Endometrial microvascular endothelial cells (primary cell): ENCODE measurements around the gene SNX33. TPM values are rescaled to one million over a fixed set of nuclear protein-coding genes. Genes with fewer than 3 reads are reported as not detected.

Source experiments
- in situ Hi-C: cut with HindIII; loops from 2 replicates; pipeline ENCODE4 v1.10.0; 2017; ENCODE audit warnings: low sequenced_read_pairs, low pct_unique_long_range_greater_than_20kb; ENCODE audit errors: inconsistent ontology term
- total RNA-seq: library from RNA; depleted of rRNA; stranded (reverse); fragments of >200 nt; gene quantifications from one replicate; pipeline ENCODE4 v1.2.3, GENCODE V29; 2015; ENCODE audit errors: inconsistent ontology term

Gene SNX33
- total RNA-seq, 1 donor from 2014 or later: 4.7 TPM

DNA sequence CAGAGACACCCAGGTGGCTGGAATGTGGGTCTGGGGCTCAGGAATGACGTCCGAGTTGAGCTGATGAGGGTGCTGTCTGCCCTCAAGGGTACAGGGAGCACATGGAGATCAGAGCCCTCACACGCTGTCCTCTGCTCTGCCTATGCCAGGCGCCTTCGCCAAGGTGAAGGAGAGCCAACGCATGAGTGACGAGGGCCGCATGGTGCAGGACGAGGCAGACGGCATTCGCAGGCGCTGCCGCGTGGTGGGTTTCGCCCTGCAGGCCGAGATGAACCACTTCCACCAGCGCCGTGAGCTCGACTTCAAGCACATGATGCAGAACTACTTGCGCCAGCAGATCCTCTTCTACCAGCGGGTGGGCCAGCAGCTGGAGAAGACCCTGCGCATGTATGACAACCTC is 9.1 kb downstream of the SNX33 start:
- in situ Hi-C loops: no loop called here

DNA sequence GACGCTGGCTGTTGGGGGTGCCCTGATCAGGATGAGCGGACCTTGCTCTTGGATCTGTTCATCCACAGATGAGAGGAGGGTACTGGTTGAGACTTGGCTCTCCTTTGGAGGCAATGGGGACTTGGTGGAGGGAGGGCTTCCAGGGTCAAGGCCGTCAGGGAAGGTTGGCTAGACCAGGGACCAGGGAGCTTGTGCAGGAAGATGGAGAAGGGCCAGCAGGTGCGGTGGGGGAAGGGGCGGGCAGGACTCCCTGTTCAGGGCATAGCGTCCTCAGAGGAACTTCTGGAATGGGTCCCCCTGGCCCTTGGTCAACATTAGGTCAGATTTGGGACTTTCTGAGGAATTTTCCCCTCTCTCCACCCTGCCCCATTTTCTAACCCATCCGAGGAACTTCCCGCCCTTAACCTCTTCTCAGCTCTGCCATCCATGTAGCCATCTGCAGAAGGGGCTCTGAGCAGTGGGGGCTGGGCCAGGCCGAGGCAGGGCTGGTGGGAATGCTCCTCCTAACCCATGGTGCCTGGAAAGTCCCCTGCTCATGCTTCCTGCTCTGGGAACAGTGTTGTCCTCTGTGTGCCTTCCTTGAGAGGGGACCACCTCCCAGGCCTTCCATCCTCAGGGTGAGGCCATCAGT is 11.5 kb downstream of the SNX33 start:
- in situ Hi-C loops: no loop called here

DNA sequence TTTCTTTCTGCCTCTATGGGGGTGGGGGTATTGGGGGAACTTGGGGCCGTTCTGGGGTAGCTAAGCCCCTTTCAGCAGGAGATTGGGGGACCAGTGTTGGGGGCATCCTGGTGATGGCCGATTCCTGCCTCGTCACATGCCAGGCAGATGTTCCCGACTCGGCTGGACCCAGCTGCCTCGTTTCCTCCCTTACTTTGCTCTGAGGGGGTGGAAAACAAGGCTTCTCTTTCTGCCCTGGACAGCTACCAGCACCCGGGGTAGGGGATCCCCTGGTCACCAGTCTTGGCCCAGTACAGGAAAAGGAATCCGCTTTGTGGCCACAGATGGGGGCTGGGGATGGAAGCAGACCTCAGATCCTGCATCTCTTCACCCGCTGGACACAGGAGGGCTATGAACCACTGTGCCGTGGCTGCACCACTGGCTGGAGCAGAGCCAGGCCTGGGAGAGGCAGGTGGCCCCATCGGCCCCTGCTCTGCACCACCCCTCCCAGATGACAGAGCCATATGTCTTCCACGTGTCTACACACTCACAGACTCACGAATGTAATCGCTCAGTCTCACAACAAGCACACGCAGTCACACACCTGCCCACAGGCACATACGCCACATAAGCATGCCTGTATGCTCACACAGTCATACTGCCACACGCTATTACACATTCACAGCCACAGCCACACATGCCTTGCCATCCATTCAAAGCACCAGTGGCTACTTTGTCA is 12.4 kb downstream of the SNX33 start:
- in situ Hi-C loops: no loop called here

DNA sequence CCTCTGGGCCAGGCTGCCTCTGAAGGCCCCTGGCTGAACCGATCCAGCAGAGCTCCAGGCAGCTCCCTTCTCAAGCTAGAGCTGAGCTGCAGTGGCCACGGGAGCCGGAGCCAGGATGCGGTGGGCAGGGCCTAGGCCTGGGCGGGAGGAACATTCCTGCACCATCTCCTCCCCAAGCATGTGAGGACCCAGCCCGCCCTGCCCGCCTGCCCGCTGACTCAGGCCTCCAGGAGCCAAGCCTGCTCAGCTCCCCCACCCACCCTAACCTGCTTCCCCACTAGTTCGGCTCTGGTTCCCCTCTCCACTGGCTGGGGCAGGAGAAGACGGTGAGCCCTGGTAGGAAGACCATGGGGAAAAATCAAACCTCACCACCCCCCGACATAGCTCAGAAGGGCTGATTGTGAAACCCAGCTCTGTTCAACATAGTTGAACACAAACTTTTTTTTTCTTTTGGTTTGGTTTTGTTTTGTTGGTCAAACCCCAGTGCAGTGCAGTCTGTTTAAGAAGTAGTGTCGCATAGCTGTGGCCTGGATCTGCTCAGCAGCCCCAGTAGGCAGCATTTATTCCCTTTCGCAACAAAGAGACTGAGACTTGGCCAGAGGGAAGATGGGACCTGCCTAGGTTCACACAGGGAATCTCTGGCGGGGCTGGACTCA is 13.5 kb downstream of the SNX33 start:
- in situ Hi-C loops: no loop called here

DNA sequence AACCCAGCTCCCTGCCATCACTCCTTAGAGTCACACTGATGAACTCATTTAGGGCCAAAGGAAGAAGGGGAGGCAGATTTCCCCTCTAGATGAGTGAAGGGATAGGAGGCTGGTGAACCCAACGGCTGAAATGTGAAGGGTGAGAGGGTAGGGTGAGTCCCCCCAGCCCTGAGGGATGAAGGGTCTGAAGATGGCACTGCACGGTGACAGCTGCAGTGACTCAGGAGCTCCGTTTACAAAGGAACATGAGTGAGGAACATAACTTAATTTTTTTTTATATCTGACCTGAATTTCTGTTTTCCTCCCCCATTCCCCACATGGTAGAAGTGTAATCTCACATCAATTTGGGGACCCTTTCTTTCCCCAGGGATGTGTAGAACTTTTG is 14.0 kb downstream of the SNX33 start:
- in situ Hi-C loops: no loop called here

DNA sequence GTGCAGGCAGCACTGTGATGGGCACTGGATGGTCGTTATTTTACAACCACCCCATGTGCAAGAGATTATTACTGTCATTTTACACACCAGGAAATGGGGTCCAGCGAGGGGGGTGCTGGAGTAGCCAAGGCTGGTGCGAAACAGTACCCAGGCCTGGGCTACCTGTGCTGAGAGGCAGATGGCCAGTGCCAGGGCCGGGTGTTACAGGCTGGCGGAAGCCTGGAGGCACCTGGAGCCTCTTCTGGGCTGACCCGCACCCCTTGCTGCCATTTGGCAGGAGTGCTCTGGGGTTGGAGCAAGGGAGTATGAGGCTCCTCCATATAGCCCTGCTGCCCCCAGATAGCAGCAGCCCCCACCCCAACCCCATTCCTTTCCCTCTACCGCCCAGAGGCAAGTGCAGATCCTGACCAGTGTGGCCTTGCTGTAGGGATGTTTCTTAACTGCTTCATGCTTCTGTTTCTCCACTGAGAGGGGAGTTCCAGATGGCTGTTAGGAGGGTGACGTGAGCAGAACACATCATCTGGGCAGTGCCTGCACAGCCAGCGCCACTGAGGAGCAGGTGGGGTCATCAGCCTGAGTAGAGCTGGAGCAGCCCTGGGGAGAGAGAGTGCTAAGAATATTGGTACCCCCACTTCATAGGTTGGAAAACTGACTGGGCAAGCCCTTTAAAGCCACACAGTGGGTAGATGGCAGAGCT is 15.3 kb downstream of the SNX33 start:
- in situ Hi-C loops: no loop called here

DNA sequence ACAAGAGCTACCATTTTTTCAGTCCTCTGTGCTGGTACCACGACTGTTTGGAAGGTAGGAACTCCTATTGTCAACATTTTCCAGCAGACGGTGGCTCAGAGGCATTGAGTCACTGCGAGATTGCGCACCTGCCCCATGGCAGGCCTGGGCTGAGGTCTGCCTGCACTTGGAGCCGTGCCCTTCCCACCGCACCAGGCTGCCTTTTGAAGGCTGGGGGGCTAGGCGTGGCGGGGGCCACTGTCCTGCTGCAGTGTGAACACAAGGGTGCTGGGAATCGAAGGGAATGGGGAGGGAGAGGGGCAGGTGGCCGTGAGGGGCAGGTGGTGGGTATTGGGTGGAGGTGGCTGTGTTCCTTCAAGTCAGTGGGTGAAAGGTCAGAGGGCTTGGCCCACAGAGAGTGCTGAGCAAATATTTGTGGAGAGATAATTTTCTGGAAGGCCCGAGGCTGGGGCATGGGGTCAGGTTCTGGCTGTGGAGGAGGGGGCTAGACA is 16.3 kb downstream of the SNX33 start:
- in situ Hi-C loops: no loop called here

DNA sequence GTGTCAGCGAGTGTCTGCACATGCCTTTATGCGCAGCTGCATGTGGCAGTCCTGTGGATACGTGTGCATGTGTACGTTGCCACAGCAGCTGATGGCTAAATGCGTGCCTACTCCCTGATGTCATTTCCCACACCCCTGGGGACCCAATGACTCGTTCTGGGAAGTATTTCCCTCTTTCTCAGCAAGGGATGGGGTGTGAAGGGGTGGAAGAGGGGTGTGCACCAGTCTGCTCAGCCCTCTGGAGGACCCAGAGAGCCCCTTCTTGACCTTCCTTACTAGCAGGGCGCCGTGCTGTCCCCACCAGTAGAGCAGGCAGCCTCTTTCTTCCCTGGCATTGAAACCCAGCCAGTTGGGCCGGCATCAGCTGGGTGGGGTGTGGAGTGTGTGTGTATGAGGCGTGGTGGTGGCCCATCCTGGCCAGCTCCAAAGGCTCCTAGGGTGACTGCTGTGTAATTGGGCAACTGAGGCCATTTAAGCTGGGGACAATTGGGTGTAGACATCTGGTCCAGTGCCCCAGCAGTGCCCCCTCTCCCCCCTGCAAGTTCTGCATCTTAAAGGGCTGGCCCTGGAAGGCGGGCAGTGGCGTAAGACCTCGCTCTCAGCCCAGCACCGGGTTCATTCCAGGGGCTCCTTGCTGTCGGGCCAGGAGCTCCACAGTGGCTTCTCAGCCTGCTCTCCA is 19.2 kb downstream of the SNX33 start:
- in situ Hi-C loops: no loop called here

DNA sequence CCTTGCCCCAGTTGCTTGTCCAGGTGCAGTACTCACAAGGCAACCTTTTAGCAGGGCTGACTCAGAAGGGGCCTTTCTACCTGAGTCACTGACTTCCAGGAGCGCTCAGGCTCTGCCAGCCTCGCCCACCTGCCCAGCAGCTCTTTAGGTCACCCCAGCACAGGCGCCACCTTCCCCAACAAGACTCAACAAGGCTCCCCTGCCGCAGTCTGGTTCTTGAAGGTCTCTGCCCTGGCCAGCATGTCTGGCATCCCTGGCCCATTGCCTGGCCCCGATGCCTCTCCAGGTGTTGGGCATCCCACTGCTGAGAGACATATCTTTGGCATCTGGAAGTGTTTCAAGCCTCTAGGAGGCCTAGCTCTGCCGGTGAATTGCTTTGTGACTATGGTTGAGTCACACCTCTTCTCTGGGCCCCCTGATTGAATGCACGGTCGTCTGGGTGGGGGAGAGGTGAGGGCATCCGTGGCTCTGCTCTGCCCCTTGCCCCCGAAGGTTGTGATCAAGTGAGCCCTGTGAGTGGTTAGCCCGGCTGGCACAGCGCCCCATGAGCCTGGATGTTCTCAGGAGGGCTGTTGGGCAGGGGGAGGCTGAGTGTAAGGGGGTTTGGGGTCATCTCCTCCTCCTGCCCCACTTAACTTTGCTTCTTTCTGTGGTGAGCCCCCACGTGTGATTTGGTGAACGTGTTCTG is 21.6 kb downstream of the SNX33 start:
- in situ Hi-C loops: no loop called here

DNA sequence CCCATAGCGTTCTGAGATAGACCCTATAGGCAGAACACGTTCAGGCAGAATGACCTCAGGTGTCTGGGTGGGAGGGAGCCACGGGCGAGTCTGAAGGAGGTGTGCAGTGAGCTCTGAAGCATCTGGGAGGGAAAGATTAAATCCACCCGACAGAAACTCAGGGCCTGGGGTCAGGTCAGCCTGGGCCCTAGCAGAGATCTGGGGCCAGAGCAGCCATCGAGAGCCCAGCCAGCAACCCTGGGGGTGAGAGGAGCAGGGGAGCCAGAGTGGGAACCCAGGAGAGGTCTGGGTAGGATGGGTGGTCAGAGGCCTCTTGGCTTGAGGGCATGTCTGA is 22.1 kb downstream of the SNX33 start:
- in situ Hi-C loops: no loop called here

DNA sequence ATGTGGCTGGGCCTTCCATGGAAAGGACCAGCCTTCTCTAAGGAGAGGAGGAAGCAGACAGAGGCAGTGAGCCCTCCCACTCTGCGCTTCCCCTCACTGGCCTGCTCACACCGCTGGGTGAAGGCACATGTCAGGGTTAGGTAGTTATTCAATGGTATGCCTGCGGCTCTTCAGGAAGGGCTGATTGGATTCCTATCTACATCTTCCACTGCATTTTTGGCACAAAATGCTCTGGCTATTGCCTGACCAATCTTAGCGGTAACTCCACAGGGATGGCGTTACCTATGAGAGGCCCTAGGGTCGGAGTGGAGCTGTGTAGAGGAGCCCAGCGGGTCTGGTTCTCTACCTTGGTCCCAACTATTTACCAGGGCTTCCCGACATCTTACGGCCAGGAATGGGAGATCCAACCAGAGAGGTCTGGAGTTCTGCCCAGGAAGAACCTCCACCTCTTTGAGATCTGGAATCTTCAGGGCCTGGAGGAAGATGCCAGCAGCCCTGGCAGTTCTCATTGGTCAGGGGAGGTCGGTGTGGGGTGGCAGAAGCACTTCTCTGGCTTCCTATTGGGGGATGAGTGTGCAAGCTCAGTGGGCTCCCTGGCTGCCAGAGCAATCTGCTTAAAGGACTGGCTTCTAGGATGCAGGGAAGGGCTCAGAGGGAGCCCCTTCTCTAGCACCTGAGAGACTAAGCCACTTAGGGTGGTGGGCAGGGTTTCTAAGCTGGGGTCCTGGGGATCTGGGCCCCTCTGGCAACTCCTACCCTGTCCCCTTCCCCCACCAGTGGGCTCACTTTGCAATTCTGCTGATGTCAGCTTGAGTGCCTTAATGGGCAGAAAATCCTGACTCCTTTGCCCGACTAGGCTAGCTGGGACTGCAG is 24.3 kb downstream of the SNX33 start:
- in situ Hi-C loops: no loop called here

DNA sequence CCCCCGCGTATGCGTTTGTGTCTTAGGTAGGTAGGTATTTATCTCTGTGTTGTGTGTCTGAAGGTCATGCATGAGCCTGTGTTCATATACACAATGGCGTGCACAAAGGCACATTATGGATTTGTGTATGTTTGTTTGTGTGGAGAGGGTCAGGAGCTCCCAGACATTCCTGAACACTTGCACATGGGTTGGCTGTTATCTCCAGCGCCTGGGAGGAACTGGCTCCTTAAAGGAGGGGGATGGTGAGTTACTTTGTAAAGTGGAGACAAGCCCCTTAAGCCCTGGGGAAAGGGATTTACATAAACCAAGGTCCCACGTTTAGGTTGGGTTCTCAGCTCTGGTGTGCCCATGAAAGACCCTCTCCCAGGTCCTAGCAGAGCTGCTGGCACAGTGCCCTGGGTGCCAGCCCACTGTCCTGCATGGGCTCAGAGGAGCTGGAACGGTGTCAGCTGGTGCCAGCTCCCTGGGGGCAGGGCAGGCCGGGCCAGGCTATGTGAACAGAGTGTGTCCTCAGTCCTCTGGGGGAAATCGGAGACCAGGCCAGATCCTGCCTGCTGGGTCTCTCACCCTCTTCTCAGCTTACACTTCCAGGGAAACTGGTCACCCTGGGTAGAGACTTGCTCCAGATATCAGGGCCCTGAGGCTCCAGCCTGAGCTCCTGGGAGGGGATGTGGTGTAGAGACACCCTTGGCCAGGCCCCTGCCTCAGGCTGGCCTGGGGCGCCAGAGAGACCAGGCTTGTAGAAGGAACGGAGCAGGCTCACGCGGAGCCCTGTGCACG is 25.1 kb downstream of the SNX33 start:
- in situ Hi-C loops: no loop called here

DNA sequence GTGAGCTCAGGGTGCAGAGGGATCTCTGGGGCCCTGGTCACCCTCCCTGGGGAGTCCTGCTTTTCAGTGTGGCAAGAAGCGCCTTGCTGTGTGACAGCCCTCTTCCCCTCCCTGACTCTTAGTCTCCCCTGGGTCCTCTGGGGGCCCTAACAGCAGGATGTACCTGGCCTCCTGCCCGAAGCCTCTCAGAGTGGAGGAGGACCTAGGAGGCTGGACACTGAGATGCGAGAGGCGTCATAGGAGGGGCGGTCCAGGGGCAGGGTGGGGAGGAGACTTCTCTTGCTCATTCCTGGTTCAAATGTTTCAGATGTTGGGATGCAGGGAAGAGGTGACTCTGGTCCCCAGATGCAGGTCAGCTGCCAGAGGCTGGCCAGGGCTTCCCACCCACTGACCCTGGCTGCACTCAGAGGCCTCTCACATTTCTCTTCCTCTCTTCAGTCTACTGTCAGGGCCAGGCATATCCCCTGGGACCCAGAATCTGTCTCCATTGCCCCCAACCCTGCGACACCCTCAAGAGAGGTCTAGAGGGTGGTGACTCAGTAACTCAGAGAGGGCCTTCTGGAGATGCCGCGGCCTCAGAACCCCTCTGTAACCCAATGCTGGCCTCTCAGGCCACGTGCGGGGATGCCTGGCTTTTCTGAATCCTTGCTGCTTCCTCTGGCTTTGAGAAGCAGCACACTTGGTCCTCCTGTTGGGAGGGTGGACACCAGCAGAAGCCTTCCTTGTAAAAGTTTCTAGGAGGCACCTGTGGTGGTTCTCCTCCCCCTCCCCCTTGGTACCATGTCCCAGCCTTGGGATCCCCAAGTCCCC is 25.9 kb downstream of the SNX33 start:
- in situ Hi-C loops: no loop called here

DNA sequence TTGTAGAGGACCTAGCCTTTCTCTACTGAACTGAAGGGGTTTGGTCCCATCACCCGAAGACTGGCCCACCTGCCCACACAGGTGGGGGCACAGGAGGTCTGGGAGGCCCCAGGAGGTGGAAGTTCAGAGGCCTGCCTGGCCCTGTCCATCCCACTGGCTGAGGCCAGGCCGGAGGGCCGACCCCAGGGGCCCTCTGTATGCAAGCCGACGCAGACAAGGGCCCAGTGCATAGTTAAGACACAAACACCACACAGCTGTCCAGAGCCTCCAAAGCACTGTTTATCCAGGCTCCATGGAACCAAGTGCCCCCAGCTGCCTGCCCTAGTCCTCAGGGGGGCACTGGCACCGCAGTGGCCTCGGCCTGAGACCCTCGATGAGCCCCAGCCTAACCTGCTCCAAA is 26.7 kb downstream of the SNX33 start:
- in situ Hi-C loops: no loop called here

DNA sequence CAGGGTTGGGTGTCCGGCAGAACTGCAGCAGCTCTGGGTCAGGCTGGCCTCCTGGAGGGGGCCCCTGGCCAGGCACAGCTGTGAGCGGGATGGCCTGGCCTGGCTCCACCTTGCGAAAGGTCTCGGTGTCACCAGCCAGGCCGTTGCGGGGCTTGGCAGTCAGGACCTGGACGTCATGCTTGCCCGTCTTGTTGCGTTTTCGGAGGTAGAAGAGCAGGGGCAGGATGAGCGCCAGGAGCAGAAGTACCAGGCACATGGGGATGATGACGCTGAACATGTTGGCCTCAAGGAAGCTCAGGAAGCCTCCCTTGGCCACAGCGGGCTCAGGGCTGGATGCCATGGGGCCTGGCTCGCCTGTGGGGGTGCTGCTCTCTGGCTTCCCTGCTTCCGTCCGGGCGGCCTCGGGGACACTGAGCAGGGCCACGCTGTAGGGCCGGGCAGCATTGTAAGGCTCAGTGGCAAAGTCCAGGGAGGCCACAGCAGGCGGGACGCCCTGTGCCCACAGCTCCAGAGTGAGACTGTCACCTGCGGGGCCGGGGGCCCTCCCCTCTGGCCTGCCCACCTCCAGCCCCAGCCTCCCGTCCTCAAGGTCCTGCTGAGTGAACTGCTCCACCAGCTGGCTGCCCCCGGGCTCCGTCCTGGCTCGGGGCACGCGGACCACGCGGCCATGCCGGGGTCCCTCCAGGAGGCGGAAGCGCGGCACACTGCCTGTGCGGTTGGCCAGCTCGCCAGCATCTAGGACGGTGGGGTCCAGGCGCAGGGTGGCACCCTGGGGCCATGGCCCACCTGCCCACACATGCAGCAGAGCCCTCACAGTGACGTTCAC is 28.1 kb downstream of the SNX33 start:
- in situ Hi-C loops: no loop called here
